Smooth muscle cell of the coronary artery (primary cell): ENCODE data around the gene ARHGAP29. TPM values are rescaled to one million over a fixed set of nuclear protein-coding genes. Genes with fewer than 3 reads are reported as not detected.

ENCODE experiments used
- total RNA-seq: library from RNA; depleted of rRNA; stranded (reverse); fragments of >200 nt; gene quantifications from 2 replicates; pipeline ENCODE4 v1.2.3, GENCODE V29; 2014; ENCODE audit warnings: low replicate concordance

Gene ARHGAP29
- total RNA-seq = 19.3 and 68.2 TPM in 2 replicates

GRCh38 chr1:94237291-94238226 lies at the start of gene ARHGAP29:
Gene ARHGAP29 (minus strand): TSS chr1:94237584. CDS start chr1:94231611, 5,973 bp downstream.

Other genes with a start within 250 kb of the ARHGAP29 start
- gene ABCA4, start 116.4 kb downstream of the ARHGAP29 start, total RNA-seq = 0.15 and 1.1 TPM in 2 replicates
- 30.1 and 38.5 TPM in 2 replicates for gene ABCD3, start 180.8 kb upstream of the ARHGAP29 start, total RNA-seq